Measurements from ENCODE around the gene PHYKPL. TPM values are rescaled to one million over a fixed set of nuclear protein-coding genes. Genes with fewer than 3 reads are reported as not detected.

The PHYKPL gene
- total RNA-seq, 1 donor from 2014 or later = 55.7 TPM

DNA sequence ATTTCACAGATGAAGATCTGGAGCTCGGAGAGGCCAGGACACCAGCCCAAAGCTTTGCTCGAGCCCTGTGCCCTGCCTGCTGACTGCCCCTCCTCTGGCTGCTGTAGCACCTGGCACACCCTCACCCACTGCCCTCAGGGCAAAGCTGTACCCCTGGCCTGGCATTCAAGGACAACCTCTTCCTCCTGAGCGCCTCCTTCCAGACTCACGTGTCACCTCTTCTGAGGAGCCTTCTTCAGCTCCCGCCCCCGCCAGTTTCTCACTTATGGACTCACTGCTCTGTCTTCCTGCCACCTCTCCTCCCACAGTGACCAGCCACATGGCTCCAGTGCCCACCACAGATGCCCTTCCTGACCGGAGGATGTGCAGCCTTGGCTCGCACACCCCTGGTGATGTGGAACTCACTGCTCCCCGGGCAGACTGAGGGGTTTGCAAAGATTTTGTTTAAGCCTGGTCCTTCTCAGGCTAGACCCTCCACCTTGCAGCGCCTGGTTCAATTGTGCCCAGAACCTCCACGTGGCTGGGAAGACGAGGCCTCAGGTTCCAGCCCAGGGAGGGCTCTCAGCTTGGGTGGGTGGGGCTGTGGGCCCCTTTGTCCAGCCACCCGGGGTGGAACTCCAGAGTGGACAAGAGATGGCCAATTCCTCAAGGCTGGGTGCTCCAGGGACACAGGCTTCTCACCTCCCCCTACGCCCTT lies 46.6 kb upstream of the PHYKPL start:
- Mint-ChIP-seq H3K27ac (ENCODE audit: unreplicated experiment) (no peak overlapping the region), H3K4me3 (no peak overlapping the region), H3K9me3 (peaks cover 13% of the 10 kb centered on the region), H3K4me1 (peaks cover 19% of the 10 kb centered on the region), H3K36me3 (ENCODE audit: low read depth) (peaks cover 10% of the 10 kb centered on the region), H3K27me3 (ENCODE audit: low read depth) (peaks cover 7% of the 10 kb centered on the region)
- TF ChIP-seq, protein P1, sequence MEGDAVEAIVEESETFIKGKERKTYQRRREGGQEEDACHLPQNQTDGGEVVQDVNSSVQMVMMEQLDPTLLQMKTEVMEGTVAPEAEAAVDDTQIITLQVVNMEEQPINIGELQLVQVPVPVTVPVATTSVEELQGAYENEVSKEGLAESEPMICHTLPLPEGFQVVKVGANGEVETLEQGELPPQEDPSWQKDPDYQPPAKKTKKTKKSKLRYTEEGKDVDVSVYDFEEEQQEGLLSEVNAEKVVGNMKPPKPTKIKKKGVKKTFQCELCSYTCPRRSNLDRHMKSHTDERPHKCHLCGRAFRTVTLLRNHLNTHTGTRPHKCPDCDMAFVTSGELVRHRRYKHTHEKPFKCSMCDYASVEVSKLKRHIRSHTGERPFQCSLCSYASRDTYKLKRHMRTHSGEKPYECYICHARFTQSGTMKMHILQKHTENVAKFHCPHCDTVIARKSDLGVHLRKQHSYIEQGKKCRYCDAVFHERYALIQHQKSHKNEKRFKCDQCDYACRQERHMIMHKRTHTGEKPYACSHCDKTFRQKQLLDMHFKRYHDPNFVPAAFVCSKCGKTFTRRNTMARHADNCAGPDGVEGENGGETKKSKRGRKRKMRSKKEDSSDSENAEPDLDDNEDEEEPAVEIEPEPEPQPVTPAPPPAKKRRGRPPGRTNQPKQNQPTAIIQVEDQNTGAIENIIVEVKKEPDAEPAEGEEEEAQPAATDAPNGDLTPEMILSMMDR (conservative IDR thresholded peaks at IDR 0.05) = no peak
- DNase-seq (ENCODE audit: low read depth, low spot score) = no peak

DNA sequence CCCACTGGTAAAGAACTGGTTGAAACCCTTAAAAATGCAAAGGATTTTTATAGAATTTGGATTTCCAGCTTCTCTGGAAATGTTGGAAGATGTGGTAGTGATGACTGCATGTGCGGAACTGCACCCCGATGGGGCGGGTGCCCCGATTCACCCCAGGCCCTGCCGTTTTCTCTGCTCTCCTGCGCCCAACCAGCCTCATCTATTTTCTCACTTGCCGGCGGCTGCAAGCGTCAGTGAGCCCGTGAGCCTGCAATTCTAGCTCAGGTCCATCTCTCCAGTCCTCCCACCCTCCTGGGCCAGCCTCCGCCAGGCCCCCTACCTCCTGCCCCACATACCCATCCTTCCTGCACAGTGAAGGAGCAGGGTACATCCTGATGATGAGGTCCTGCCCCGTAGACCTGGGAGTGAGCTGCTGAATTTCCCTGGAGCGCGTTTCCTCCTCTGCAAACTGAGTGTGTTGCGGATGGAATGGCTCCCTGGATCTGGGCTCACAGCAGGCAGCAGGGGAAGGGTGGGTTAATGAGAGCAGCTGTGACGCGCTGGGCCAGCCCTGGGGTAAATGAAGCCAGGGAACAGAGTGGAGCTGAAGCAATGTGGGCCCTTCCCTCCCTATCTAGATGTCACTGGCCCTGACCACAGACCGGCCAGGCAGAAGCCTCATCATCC lies 45.9 kb upstream of the PHYKPL start:
- H3K4me3 Mint-ChIP-seq = no peak overlapping the region

DNA sequence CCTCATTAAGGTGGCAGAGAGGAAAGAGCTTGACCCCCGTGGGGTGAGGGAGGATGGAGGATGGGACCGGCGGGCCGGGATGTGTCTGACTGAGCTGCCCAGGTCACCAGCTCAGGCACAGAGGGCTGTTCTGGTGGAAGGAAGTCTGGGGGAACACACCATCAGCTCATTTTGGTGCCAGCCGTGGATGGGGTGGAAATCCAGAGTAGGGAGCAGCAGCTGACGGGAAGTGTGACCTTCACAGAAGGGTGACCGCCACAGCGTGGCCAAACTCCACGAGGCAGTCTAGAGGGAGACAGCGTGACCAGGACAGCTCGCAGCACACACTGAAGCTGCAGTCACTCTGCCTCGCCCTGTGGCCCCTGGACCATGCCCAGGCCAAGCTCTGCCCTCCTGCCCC lies 45.3 kb upstream of the PHYKPL start:
- Mint-ChIP-seq H3K36me3 (ENCODE audit: low read depth) (peaks cover 6% of the 10 kb centered on the region), H3K9me3 (peaks cover 5% of the 10 kb centered on the region), H3K27me3 (ENCODE audit: low read depth) (peaks cover 7% of the 10 kb centered on the region), H3K4me1 (peaks cover 15% of the 10 kb centered on the region), H3K4me3 (no peak overlapping the region), H3K27ac (ENCODE audit: unreplicated experiment) (no peak overlapping the region)
- DNase-seq (ENCODE audit: low read depth, low spot score) = no peak
- TF ChIP-seq, protein P1 (conservative IDR thresholded peaks at IDR 0.05) = no peak

More for the DNA sequence above, 45.9 kb upstream of the PHYKPL start:
- Mint-ChIP-seq H3K9me3 (peaks cover 7% of the 10 kb centered on the region), H3K27ac (ENCODE audit: unreplicated experiment) (no peak overlapping the region), H3K27me3 (ENCODE audit: low read depth) (peaks cover 7% of the 10 kb centered on the region), H3K4me1 (peaks cover 15% of the 10 kb centered on the region), H3K36me3 (ENCODE audit: low read depth) (peaks cover 6% of the 10 kb centered on the region)
- DNase-seq (ENCODE audit: low read depth, low spot score) = no peak
- TF ChIP-seq, protein P1 (conservative IDR thresholded peaks at IDR 0.05) = no peak

DNA sequence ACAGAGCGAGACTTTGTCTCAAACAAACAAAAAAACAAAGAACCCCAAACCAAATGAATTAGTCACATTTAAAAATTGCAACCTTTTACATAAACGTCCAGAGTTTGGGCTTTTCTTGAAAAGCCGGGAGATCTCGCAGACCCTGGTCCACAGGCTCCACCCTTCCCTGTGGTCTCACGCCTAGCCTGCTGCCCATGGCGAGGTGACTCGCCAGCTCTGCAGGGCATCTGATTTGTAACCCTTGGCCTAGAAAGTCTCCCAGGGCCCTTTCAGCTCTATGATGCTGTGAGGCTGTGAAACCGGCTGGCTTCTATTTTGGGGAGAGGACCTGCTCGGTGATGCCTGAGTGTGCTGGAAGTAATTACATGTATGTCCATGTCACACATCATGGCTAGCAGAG lies 44.7 kb upstream of the PHYKPL start:
- Mint-ChIP-seq H3K36me3 (ENCODE audit: low read depth) (peaks cover 6% of the 10 kb centered on the region), H3K4me1 (peaks cover 15% of the 10 kb centered on the region), H3K27me3 (ENCODE audit: low read depth) (peaks cover 7% of the 10 kb centered on the region), H3K27ac (ENCODE audit: unreplicated experiment) (no peak overlapping the region), H3K9me3 (peaks cover 5% of the 10 kb centered on the region), H3K4me3 (no peak overlapping the region)
- TF ChIP-seq, protein P1 (conservative IDR thresholded peaks at IDR 0.05) = no peak
- DNase-seq (ENCODE audit: low read depth, low spot score) = no peak

DNA sequence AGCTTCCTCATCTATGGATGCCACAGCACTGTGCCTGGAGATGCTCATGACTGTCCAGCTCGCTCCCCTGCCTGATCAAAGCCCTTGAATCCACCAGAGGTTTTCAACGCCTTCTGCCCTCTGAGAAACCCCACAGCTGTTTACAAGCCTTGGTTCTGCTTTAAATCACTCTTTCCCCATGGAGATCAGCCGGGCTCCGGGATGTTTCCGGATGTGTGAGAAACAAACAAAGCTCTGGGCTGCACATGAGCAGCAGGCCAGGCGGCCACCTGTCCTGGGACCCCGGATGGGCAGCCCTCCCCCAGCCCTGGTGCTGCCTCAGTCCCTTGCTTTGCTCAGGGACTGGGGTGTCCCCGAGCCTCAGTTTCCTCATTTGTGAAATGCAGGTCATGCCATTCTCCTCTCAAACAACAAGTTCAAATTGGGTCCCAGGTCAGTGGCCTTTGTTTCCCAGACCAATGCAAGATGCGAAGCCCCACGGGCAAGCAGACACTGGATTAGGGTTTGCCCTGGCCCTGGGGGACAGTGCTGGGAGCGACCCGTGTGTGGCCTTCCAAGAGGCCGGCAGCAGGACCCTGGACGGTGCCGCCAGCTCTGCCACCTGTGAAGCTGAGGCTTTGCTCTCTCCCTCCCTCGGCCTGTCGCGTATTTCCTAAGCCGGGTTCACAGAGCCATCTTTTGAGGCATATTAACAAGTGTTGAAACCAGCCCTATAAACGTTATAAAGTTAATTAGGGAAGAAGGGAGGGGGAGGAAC lies 42.4 kb upstream of the PHYKPL start:
- H3K36me3 Mint-ChIP-seq (ENCODE audit: low read depth) = peaks cover 6% of the 10 kb centered on the region
- no peak for DNase-seq (ENCODE audit: low read depth, low spot score)
- H3K9me3 Mint-ChIP-seq = peaks cover 5% of the 10 kb centered on the region
- TF ChIP-seq, protein P1 (conservative IDR thresholded peaks at IDR 0.05) = no peak
- peaks cover 7% of the 10 kb centered on the region for H3K27me3 Mint-ChIP-seq (ENCODE audit: low read depth)
- no peak overlapping the region for H3K4me3 Mint-ChIP-seq
- peaks cover 8% of the 10 kb centered on the region for H3K4me1 Mint-ChIP-seq
- H3K27ac Mint-ChIP-seq (ENCODE audit: unreplicated experiment) = no peak overlapping the region
